Ovary (tissue), 3 donors: Measurements from ENCODE around the gene SLC1A7.

ENCODE experiments used
- EP300 ChIP-seq: sonication (generic); formaldehyde crosslinking; IDR thresholded peaks from one replicate; pipeline ENCODE4 v1.6.1; 2017; ENCODE audit warnings: antibody characterized with exemption
- POLR2A ChIP-seq: fragments of 450-650 bp; IDR thresholded peaks from one replicate; pipeline ENCODE4 v1.6.1; 2017; ENCODE audit warnings: antibody characterized with exemption, mild to moderate bottlenecking, moderate library complexity
- TF ChIP-seq, protein P1 (sequence below), 3 donors: fragments of 450-650 bp in 2 of 3; fragments of 200-600 bp in 1 of 3; IDR thresholded peaks; one replicate each; pipeline versions ENCODE4 v1.5.1 to v1.8.0; 2016 to 2022; ENCODE audit warnings: antibody characterized with exemption in 3 of 3, mild to moderate bottlenecking in 1 of 3
- donor health status: DM: no; HTN: no; CAD: no.

- TF ChIP-seq, protein P1, sequence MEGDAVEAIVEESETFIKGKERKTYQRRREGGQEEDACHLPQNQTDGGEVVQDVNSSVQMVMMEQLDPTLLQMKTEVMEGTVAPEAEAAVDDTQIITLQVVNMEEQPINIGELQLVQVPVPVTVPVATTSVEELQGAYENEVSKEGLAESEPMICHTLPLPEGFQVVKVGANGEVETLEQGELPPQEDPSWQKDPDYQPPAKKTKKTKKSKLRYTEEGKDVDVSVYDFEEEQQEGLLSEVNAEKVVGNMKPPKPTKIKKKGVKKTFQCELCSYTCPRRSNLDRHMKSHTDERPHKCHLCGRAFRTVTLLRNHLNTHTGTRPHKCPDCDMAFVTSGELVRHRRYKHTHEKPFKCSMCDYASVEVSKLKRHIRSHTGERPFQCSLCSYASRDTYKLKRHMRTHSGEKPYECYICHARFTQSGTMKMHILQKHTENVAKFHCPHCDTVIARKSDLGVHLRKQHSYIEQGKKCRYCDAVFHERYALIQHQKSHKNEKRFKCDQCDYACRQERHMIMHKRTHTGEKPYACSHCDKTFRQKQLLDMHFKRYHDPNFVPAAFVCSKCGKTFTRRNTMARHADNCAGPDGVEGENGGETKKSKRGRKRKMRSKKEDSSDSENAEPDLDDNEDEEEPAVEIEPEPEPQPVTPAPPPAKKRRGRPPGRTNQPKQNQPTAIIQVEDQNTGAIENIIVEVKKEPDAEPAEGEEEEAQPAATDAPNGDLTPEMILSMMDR (IDR thresholded peaks at IDR 0.05) = no peak
- TF ChIP-seq POLR2A (no peak), EP300 (no peak)
These were observed 49.0 kb downstream of the SLC1A7 start for GRCh38 chr1:53093451-53093754.
